Neural progenitor cell (in vitro differentiated cells): ENCODE data around the gene GOLGA6L2.

ENCODE experiments used
- EZH2 ChIP-seq: fragments of 200-600 bp; sonication (generic); IDR thresholded peaks from 2 replicates; pipeline ENCODE4 v1.6.1; 2017; ENCODE audit warnings: antibody characterized with exemption, mild to moderate bottlenecking, moderate library complexity
- TF ChIP-seq, protein P1 (sequence below): fragments of 200-600 bp; sonication (generic); IDR thresholded peaks from 2 replicates; pipeline ENCODE4 v1.5.1; 2017; ENCODE audit warnings: antibody characterized with exemption, mild to moderate bottlenecking

- TF ChIP-seq, protein P1, sequence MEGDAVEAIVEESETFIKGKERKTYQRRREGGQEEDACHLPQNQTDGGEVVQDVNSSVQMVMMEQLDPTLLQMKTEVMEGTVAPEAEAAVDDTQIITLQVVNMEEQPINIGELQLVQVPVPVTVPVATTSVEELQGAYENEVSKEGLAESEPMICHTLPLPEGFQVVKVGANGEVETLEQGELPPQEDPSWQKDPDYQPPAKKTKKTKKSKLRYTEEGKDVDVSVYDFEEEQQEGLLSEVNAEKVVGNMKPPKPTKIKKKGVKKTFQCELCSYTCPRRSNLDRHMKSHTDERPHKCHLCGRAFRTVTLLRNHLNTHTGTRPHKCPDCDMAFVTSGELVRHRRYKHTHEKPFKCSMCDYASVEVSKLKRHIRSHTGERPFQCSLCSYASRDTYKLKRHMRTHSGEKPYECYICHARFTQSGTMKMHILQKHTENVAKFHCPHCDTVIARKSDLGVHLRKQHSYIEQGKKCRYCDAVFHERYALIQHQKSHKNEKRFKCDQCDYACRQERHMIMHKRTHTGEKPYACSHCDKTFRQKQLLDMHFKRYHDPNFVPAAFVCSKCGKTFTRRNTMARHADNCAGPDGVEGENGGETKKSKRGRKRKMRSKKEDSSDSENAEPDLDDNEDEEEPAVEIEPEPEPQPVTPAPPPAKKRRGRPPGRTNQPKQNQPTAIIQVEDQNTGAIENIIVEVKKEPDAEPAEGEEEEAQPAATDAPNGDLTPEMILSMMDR, result no peak
- TF ChIP-seq EZH2, result no peak
These were observed 26.1 kb downstream of the GOLGA6L2 start for GRCh38 chr15:23420806-23421575.
